H9 (cell line): ENCODE measurements around the gene RAMAC. TPM values are rescaled to one million over a fixed set of nuclear protein-coding genes. Genes with fewer than 3 reads are reported as not detected.

Source experiments
- DNase-seq: peaks from one replicate; pipeline ENCODE4 v3.0.0-alpha.2; 2017
- H2AFZ ChIP-seq: one replicate; pipeline ENCODE4 v1.6.1; 2013; ENCODE audit warnings: mild to moderate bottlenecking, low read length, control low read depth, moderate library complexity
- H2AK5ac ChIP-seq: 2 replicates; pipeline ENCODE4 v1.6.1; 2013; ENCODE audit warnings: low read length, control low read depth, mixed read lengths; ENCODE audit not compliant: insufficient read length
- H2BK120ac ChIP-seq: one replicate; pipeline ENCODE4 v1.6.1; 2013; ENCODE audit warnings: low read depth, mild to moderate bottlenecking, low read length, control low read depth, inconsistent platforms; ENCODE audit not compliant: poor library complexity, severe bottlenecking
- H2BK12ac ChIP-seq: 2 replicates; pipeline ENCODE4 v1.6.1; 2013; ENCODE audit warnings: low read length, control low read depth, mixed read lengths, low read depth; ENCODE audit not compliant: insufficient read length
- H2BK15ac ChIP-seq: 2 replicates; pipeline ENCODE4 v1.6.1; 2013; ENCODE audit warnings: low read depth, low read length, control low read depth
- H2BK20ac ChIP-seq: one replicate; pipeline ENCODE4 v1.6.1; 2013; ENCODE audit warnings: low read depth, mild to moderate bottlenecking, low read length, control low read depth, inconsistent platforms; ENCODE audit not compliant: poor library complexity, severe bottlenecking
- H2BK5ac ChIP-seq: 2 replicates; pipeline ENCODE4 v1.6.1; 2013; ENCODE audit warnings: low read length, control low read depth, mixed read lengths; ENCODE audit not compliant: insufficient read length
- H3K14ac ChIP-seq: 2 replicates; pipeline ENCODE4 v1.6.1; 2013; ENCODE audit warnings: low read length, control low read depth; ENCODE audit not compliant: insufficient read depth
- H3K18ac ChIP-seq: 2 replicates; pipeline ENCODE4 v1.6.1; 2013; ENCODE audit warnings: low read depth, mild to moderate bottlenecking, mixed read lengths, low read length, control low read depth; ENCODE audit not compliant: insufficient read length
- H3K23ac ChIP-seq: 2 replicates; pipeline ENCODE4 v1.6.1; 2013; ENCODE audit warnings: low read length, control low read depth, mixed read lengths, low read depth; ENCODE audit not compliant: insufficient read length
- H3K23me2 ChIP-seq: 2 replicates; pipeline ENCODE4 v1.6.1; 2013; ENCODE audit warnings: low read depth, mild to moderate bottlenecking, mixed read lengths, low read length, control low read depth; ENCODE audit not compliant: insufficient read length, poor library complexity, severe bottlenecking
- H3K27ac ChIP-seq: 2 replicates; pipeline ENCODE4 v1.5.1; 2013; ENCODE audit warnings: low read length, control low read depth, mixed read lengths, low read depth; ENCODE audit not compliant: insufficient read length
- H3K27me3 ChIP-seq: 2 replicates; pipeline ENCODE4 v1.6.1; 2013; ENCODE audit warnings: low read length, control low read depth, inconsistent platforms; ENCODE audit not compliant: insufficient read depth
- H3K4ac ChIP-seq: 2 replicates; pipeline ENCODE4 v1.6.1; 2013; ENCODE audit warnings: low read depth, mild to moderate bottlenecking, control low read depth, inconsistent platforms, low read length, moderate library complexity
- H3K4me1 ChIP-seq: 2 replicates; pipeline ENCODE4 v1.6.1; 2013; ENCODE audit warnings: low read length, control low read depth, inconsistent platforms; ENCODE audit not compliant: insufficient read depth
- H3K4me2 ChIP-seq: 2 replicates; pipeline ENCODE4 v1.6.1; 2013; ENCODE audit warnings: low read length, control low read depth, mixed read lengths; ENCODE audit not compliant: insufficient read length, insufficient read depth
- H3K56ac ChIP-seq: 2 replicates; pipeline ENCODE4 v1.6.1; 2013; ENCODE audit warnings: low read depth, mild to moderate bottlenecking, mixed read lengths, low read length, control low read depth; ENCODE audit not compliant: insufficient read length
- H3K79me1 ChIP-seq: 2 replicates; pipeline ENCODE4 v1.6.1; 2013; ENCODE audit warnings: low read depth, mild to moderate bottlenecking, moderate library complexity, low read length, control low read depth, inconsistent platforms; ENCODE audit not compliant: insufficient read depth, poor library complexity, severe bottlenecking
- H3K79me2 ChIP-seq: 2 replicates; pipeline ENCODE4 v1.6.1; 2013; ENCODE audit warnings: low read length, control low read depth, inconsistent platforms; ENCODE audit not compliant: insufficient read depth
- H3K9ac ChIP-seq: 2 replicates; pipeline ENCODE4 v1.6.1; 2013; ENCODE audit warnings: low read length, control low read depth, mixed read lengths; ENCODE audit not compliant: insufficient read length; ENCODE audit errors: extremely low read depth
- H3K9me3 ChIP-seq: one replicate; pipeline ENCODE4 v1.6.1; 2013; ENCODE audit warnings: low read depth, low read length, inconsistent platforms; ENCODE audit not compliant: control insufficient read depth
- H3T11ph ChIP-seq: one replicate; pipeline ENCODE4 v1.6.1; 2013; ENCODE audit warnings: mild to moderate bottlenecking, low read length, control low read depth, inconsistent platforms
- H4K20me1 ChIP-seq: one replicate; pipeline ENCODE4 v1.6.1; 2013; ENCODE audit not compliant: control insufficient read depth, insufficient read length, insufficient read depth
- H4K5ac ChIP-seq: 2 replicates; pipeline ENCODE4 v1.6.1; 2013; ENCODE audit warnings: low read depth, mild to moderate bottlenecking, mixed read lengths, low read length, control low read depth; ENCODE audit not compliant: insufficient read length
- H4K8ac ChIP-seq: replicated peaks from 2 replicates; pipeline ENCODE4 v1.6.1; 2013; ENCODE audit warnings: low read length, control low read depth, mixed read lengths, low read depth; ENCODE audit not compliant: insufficient read length
- H4K91ac ChIP-seq: 2 replicates; pipeline ENCODE4 v1.6.1; 2013; ENCODE audit warnings: low read depth, mild to moderate bottlenecking, moderate library complexity, mixed read lengths, low read length, control low read depth; ENCODE audit not compliant: insufficient read length
- H3K27ac Mint-ChIP-seq, 3 experiments: 2 replicates in 2 of 3; 3 replicates in 1 of 3; pipeline ENCODE4 v1.8.0; 2020 to 2021; ENCODE audit warnings: mixed read lengths in 3 of 3, mild to moderate bottlenecking in 1 of 3, moderate library complexity in 1 of 3
- H3K27me3 Mint-ChIP-seq: 2 replicates; pipeline ENCODE4 v1.8.0; 2021; ENCODE audit warnings: low read depth, mild to moderate bottlenecking, moderate library complexity, mixed read lengths
- H3K36me3 Mint-ChIP-seq, 3 experiments: 2 replicates in 2 of 3; 3 replicates in 1 of 3; pipeline ENCODE4 v1.8.0; 2020 to 2021; ENCODE audit warnings: low read depth in 3 of 3, mixed read lengths in 3 of 3; ENCODE audit not compliant: insufficient read depth in 1 of 3
- H3K4me1 Mint-ChIP-seq, 2 experiments: 2 replicates each; pipeline ENCODE4 v1.8.0; 2020; ENCODE audit warnings: mixed read lengths in 2 of 2
- H3K4me3 Mint-ChIP-seq, 2 experiments: 2 replicates in 1 of 2; 3 replicates in 1 of 2; pipeline ENCODE4 v1.8.0; 2020 to 2021; ENCODE audit warnings: mild to moderate bottlenecking in 2 of 2, mixed read lengths in 2 of 2, moderate library complexity in 1 of 2
- H3K9me3 Mint-ChIP-seq, 2 experiments: 2 replicates in 1 of 2; 3 replicates in 1 of 2; pipeline ENCODE4 v1.8.0; 2020; ENCODE audit warnings: mild to moderate bottlenecking in 2 of 2, mixed read lengths in 2 of 2, moderate library complexity in 1 of 2
- WGBS: extraction: QIAGEN DNeasy Blood & Tissue Kit; methylation state at CpG from one replicate; pipeline ENCODE4 v1.1.7; 2013; ENCODE audit warnings: missing lambda C conversion rate, low lambda C conversion rate, mixed read lengths; ENCODE audit not compliant: insufficient read length; ENCODE audit errors: extremely low coverage; 5-methylcytosine and 5-hydroxymethylcytosine counted together
- total RNA-seq: library from RNA; stranded (reverse); gene quantifications from 2 replicates; pipeline ENCODE4 v1.2.1, GENCODE V29; 2021
- TF ChIP-seq, protein P1 (sequence below): fragments of 200-600 bp; sonication (generic); conservative IDR thresholded peaks from 3 replicates; pipeline ENCODE4 v1.8.0; 2021; ENCODE audit warnings: antibody characterized with exemption, mild to moderate bottlenecking

RAMAC gene
- total RNA-seq, 1 experiment from 2014 or later = 35.8 TPM

DNA sequence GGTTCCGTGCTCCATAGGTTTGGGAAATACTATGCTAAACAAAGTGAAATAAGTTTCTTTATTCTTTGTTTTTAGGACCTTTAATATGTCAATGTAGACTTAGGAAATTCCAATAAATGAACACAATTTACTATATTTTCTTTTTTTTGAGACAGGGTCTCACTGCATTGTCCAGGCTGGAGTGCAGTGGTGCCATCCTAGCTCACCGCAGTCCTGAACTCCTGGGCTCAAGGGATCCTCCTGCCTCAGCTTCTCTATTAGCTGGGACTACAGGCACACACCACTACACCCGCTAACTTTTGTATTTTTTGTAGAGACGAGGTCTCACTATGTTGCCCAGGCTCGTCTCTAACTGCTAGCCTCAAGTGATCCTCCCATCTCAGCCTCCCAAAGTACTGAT lies 21.1 kb upstream of the RAMAC start:
- H3K56ac ChIP-seq = no peak overlapping the region
- H3K36me3 Mint-ChIP-seq = no peaks in the 10 kb centered on the region
- no peaks in the 10 kb centered on the region for H3K79me1 ChIP-seq
- no peaks in the 10 kb centered on the region for H3K9me3 ChIP-seq
- no peaks in the 10 kb centered on the region for H4K20me1 ChIP-seq
- H3K27ac ChIP-seq = no peak overlapping the region
- no peak overlapping the region for H2AK5ac ChIP-seq
- H2BK12ac ChIP-seq = no peak overlapping the region
- no peak for DNase-seq
- H3K4me1 Mint-ChIP-seq = peaks cover 17 to 18% of the 10 kb centered on the region in 2 experiments
- no peak overlapping the region for H2BK20ac ChIP-seq
- H4K8ac ChIP-seq = no peak overlapping the region
- no peak overlapping the region for H2BK5ac ChIP-seq
- no CpG with 5 or more reads among the region's 5 CpGs for WGBS
- H3K27me3 ChIP-seq = no peaks in the 10 kb centered on the region
- no peak overlapping the region for H3K23ac ChIP-seq
- H3K18ac ChIP-seq = no peak overlapping the region
- TF ChIP-seq, protein P1, sequence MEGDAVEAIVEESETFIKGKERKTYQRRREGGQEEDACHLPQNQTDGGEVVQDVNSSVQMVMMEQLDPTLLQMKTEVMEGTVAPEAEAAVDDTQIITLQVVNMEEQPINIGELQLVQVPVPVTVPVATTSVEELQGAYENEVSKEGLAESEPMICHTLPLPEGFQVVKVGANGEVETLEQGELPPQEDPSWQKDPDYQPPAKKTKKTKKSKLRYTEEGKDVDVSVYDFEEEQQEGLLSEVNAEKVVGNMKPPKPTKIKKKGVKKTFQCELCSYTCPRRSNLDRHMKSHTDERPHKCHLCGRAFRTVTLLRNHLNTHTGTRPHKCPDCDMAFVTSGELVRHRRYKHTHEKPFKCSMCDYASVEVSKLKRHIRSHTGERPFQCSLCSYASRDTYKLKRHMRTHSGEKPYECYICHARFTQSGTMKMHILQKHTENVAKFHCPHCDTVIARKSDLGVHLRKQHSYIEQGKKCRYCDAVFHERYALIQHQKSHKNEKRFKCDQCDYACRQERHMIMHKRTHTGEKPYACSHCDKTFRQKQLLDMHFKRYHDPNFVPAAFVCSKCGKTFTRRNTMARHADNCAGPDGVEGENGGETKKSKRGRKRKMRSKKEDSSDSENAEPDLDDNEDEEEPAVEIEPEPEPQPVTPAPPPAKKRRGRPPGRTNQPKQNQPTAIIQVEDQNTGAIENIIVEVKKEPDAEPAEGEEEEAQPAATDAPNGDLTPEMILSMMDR = no peak
- H3K9me3 Mint-ChIP-seq = no peaks in the 10 kb centered on the region
- no peak overlapping the region for H3K4me3 Mint-ChIP-seq
- H3K4me2 ChIP-seq = no peak overlapping the region
- H2BK15ac ChIP-seq = no peak overlapping the region
- H4K5ac ChIP-seq = no peak overlapping the region
- H2AFZ ChIP-seq = no peak overlapping the region
- no peak overlapping the region for H3T11ph ChIP-seq
- H3K27ac Mint-ChIP-seq = no peak overlapping the region
- no peaks in the 10 kb centered on the region for H3K27me3 Mint-ChIP-seq
- no peak overlapping the region for H3K14ac ChIP-seq
- no peaks in the 10 kb centered on the region for H3K79me2 ChIP-seq
- H3K4ac ChIP-seq = no peak overlapping the region
- H4K91ac ChIP-seq = no peak overlapping the region
- H3K4me1 ChIP-seq = no peaks in the 10 kb centered on the region
- no peaks in the 10 kb centered on the region for H3K23me2 ChIP-seq
- no peak overlapping the region for H2BK120ac ChIP-seq
- no peak overlapping the region for H3K9ac ChIP-seq
